HG02885 (cell line): ENCODE results near the gene CYP24A1.
"Not testable (repeated sequence)": the region's sequence is repeated elsewhere in the genome, so short reads cannot be mapped to it uniquely, and the experiment has no call there.

Experiments
- ATAC-seq: cut with Tn5 transposase; IDR thresholded peaks from one replicate; pipeline ENCODE4 v1.9.1; 2021; ENCODE audit warnings: mild to moderate bottlenecking; ENCODE audit not compliant: unreplicated experiment, poor library complexity

The CYP24A1 gene

DNA sequence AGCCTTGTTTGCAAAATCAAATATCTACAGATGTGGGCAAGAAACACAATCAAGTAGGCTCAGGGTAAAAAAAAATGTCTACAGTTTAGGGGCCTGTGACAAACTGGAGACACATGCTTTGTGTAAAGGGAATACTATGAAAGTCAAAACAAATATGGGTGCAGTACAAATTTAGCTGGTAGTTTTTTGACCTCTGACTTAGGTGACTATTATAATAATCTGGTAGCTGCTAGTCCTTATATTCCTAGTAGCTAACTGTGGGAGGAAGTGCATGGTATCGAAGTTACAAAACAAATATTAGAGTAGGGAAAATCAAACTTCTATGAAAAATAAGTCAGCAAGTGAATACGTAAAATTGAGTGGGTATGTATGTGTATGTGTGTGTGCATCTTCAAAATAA is 35.4 kb downstream of the CYP24A1 start:
- no peak for ATAC-seq

DNA sequence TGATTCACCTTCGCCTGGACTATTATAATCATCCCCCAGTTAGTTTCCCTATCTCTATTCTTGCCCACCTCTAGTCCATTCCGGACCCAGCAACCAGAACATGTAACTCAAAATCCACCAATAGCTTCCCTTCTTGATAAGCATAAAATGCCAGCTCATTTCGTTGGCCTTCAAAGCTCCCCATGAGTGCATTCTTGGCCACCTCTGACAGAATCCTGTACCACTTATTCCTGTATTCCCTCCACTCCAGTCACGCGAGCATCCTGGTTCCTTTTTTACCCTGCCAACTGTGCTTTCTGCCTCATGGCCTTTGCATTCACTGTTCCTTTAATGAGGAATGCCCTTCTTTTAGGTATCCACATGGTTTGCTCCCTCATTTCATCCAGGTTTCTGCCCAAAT is 36.7 kb downstream of the CYP24A1 start:
- ATAC-seq = no peak

DNA sequence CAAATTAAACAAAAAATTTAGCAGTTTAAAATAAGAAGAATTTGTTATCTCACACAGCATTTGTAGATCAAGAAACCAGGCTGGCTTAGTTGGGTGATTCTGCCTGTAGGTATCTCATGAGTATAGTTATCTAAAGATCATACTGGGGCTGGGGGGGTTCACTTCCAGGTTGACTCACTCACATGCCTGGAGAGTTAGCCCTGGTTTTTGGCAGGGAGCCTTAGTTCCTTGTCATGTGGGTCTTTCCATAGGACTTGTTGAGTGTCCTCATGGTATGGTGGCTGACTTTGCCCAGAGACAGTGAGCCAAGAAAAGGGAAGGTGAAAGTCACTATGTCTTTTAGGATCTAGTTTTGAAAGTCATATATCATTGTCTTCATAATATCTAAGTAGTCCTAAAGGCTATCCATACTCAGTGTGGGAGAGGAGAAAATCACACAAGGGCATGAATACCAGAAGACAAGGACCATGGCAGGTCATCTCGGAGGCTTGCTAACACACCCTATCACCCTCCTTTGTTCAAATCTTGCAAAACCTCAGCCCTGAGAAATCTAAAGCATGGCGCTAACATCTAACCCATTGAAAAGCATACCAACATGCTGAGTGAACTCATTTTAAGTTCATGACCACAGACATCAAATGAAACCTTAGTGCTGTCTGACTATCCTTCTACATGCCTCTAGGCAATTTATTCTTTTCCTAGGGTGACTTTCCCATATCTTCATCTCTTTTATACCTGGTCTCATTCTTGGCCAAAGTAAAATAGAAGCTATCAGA is 39.2 kb downstream of the CYP24A1 start:
- ATAC-seq = no peak

GRCh38 chr20:54133434-54134427 is 40.1 kb downstream of the CYP24A1 start:
- ATAC-seq = no peak

GRCh38 chr20:54132612-54133433 is 41.0 kb downstream of the CYP24A1 start:
- no peak for ATAC-seq

- no peak for ATAC-seq
Measured at GRCh38 chr20:54131675-54132611, 41.8 kb downstream of the CYP24A1 start.

GRCh38 chr20:54131125-54131524 is 42.7 kb downstream of the CYP24A1 start:
- ATAC-seq = not testable (repeated sequence)

GRCh38 chr20:54129350-54129749 is 44.4 kb downstream of the CYP24A1 start:
- ATAC-seq = no peak

GRCh38 chr20:54127855-54128574 is 45.8 kb downstream of the CYP24A1 start:
- ATAC-seq = no peak

GRCh38 chr20:54126806-54127655 is 46.8 kb downstream of the CYP24A1 start:
- no peak for ATAC-seq

- not testable (repeated sequence) for ATAC-seq
Measured at GRCh38 chr20:54126328-54126727, 47.5 kb downstream of the CYP24A1 start.

GRCh38 chr20:54123587-54124180 is 50.1 kb downstream of the CYP24A1 start:
- no peak for ATAC-seq

DNA sequence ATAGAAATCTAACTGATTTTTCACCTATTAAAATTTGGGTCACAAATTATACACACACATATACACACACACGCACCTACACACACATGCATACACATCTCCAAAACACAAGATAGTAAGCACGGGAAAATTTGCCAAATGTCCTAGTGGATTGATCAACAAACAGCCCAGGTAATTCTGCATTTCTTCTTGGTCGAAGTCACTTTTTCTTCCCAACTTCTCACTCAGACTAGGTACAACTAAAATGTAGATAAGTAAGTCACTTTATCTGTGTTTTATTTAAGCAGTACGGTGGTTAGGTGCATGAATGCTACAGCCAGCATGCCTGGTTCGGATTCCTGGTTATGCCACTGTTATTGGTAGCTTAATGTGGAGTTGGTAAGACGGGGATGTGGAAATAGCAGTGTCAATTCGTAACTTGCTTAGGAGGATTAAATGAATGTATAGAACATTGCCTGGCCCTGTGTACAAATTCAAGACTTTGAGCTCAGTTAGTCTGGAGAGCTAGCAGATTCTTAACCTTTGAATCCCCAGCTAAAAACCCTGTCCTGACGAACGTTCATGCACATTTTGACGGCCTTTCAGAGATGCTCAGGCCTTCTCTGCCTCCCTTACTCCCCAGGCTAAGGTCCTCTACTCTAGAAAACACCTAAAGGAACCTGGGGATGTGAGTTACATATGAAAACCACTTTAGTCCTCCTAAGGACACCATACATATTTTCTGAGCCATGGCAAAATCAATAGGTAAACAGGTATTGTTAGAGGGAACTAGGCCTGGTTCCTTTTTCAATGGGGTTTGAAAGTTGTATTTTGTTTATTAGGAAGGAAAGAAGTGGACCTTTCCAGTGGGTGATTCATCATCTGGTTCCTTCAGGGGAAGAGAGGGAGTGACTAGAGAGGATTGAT is 50.9 kb downstream of the CYP24A1 start:
- no peak for ATAC-seq

DNA sequence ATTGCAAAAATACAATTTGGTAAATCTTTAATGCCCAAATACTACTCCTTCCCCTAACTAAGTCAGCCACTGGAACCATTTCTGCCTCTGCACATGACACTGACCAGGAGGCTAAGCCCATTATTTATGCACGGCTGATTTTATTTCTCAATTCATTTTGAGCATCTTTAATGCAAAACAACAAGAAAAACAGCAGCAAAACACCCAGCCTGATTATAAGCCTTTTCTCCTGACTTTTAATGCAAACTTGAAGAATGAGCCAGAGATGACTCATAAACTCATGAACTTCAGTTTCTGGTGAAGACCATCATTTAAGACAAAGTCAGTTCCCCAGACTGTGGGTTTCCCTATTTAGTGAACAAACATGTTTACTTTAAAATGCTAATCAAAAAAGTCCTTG is 51.6 kb downstream of the CYP24A1 start:
- ATAC-seq = no peak

DNA sequence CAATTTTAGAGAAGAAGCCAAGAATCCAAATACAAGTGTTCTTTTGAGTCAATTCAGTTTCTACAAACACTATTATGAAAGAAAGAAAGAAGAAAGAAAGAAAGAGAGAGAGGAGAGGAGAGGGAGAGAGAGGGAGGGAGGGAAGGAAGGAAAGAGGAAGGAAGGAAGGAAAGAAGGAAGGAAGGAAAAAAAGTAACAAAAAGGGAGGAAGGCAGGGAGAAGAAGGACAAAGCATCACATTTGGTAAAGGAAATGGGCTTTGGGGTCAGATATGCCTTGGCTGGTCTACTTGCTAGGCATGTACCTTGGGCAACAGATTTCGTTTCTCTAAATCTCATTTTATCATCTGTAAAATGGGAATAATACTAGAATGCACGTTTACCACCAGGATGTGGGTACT is 54.0 kb downstream of the CYP24A1 start:
- ATAC-seq = no peak

DNA sequence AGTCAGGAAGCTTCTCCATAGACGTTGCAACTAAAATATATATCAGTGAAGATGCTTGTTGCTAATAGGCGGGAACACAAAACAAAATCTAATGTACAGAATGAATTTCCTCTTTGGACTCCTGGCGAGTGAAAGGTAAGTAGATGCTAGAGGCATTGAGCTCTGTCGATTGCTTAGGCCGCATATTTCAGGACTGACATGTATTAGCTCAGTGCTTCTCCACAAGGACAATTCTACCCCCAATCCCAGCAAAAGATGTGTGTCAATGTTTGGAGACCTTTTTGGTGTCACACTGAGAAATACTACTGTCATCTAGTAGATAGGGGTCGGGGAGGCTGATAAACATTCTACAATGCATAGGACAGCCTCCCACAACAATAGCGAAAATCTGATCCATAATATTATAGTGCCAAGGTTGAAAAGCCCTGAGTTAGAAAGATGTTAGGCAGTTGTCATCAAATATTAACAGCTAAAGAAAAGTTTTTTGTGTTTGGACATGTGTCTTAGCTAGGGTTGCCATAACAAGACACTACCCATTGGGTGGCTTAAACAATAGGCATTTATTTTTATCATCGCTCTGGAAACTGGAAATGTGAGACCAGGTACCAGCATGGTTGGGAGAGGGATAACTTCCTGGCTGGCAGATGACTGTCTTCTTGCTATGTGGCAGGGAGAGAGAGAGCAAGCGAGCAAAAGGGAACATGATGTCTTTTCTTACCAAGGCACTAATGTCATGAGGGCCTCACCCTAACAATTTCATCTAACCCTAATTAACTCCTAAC is 55.4 kb downstream of the CYP24A1 start:
- ATAC-seq = no peak
